GM18907 (cell line): ENCODE data around the gene SLC2A4RG.
"Not testable (repeated sequence)": the region's sequence is repeated elsewhere in the genome, so short reads cannot be mapped to it uniquely, and the experiment has no call there.

Source experiments
- ATAC-seq: cut with Tn5 transposase; IDR thresholded peaks from one replicate; pipeline ENCODE4 v1.9.1; 2021; ENCODE audit warnings: mild to moderate bottlenecking, moderate library complexity; ENCODE audit not compliant: unreplicated experiment

Gene SLC2A4RG

DNA sequence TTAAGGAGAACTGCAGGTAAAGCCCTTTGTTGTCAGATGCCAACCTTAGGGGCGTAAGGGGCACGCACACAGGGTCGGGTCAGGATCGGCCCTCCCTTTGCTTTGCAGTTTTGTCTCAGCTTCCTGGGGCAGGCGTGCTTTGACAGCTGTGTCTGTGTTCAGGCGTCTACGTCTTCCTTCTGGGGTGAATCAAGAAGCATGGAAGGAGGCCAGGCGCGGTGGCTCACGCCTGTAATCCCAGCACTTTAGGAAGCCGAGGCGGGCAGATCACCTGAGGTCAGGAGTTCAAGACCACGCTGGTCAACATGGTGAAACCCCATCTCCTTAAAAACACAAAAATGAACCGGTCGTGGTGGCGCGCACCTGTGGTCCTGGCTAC is 30.4 kb upstream of the SLC2A4RG start:
- ATAC-seq: no peak

DNA sequence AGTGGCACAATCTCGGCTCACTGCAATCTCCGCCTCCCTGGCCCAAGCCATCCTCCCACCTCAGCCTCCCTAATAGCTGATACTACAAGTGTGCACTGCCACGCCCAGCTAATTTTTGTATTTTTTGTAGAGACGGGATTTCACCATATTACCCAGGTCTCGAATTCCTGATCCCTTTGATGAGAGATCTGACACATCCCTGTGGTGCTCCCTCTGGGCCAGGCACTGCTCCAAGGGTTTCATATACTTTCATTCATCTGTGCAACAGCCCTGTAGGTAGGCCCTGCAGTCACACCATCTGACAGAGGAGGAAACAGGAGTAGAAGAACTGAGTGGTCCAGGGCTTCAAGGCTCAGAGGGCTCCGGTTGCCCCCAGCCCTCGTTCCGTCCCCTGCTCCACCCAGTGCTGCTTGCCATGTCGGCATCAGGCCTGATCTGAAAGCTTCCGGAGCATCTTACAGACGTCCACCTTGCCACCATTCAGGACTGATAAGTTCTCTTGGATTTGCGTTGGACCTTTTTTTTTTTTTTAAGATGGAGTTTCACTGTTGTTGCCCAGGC is 28.4 kb upstream of the SLC2A4RG start:
- no peak for ATAC-seq

GRCh38 chr20:63712191-63712590 is 27.4 kb upstream of the SLC2A4RG start:
- no peak for ATAC-seq

DNA sequence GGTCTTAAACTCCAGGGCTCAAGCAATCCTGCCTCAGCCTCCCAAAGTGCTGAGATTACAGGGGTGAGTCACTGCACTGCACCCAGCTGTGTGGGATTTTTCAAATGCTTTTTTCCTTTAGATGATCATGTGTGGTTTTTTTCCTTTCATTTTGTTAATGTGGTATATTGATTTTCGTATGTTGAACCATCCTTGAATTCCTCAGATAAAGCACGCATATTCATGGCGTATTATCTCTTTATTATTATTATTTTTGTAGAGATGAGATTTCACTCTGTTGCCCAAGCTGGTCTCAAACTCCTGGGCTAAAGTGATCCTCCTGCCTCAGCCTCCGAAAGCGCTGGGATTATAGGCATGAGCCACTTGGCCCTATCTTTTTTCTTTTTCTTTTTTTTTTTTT is 24.7 kb upstream of the SLC2A4RG start:
- ATAC-seq: no peak

GRCh38 chr20:63718996-63719395 is 20.6 kb upstream of the SLC2A4RG start:
- ATAC-seq: no peak

DNA sequence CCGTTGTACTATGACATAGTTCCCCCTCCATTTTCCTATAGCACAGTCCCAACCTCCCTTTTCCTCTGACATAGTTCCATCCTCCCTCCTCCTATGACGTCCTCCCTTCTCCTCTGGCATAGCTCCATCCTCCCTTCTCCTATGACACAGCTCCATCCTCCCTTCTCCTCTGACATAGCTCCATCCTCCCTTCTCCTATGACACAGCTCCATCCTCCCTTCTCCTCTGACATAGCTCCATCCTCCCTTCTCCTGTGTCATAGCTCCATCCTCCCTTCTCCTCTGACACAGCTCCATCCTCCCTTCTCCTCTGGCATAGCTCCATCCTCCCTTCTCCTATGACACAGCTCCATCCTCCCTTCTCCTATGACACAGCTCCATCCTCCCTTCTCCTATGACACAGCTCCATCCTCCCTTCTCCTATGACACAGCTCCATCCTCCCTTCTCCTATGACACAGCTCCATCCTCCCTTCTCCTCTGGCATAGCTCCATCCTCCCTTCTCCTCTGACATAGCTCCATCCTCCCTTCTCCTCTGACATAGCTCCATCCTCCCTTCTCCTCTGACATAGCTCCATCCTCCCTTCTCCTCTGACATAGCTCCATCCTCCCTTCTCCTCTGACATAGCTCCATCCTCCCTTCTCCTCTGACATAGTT is 16.5 kb upstream of the SLC2A4RG start:
- not testable (repeated sequence) for ATAC-seq

GRCh38 chr20:63730189-63730733 is 9.3 kb upstream of the SLC2A4RG start:
- ATAC-seq: not testable (repeated sequence)

DNA sequence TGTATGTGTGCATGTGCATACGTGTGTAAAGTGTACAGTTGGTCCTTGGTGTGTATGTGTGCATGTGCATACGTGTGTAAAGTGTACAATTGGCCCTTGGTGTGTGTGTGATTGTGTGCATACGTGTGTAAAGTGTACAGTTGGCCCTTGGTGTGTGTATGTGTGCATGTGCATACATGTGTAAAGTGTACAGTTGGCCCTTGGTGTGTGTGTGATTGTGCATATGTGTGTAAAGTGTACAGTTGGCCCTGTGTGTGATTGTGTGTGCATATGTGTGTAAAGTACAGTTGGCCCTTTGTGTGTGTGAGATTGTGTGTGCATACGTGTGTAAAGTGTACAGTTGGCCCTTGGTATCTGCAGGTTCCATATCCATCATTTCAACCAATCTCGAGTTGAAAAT is 8.2 kb upstream of the SLC2A4RG start:
- ATAC-seq: no peak

DNA sequence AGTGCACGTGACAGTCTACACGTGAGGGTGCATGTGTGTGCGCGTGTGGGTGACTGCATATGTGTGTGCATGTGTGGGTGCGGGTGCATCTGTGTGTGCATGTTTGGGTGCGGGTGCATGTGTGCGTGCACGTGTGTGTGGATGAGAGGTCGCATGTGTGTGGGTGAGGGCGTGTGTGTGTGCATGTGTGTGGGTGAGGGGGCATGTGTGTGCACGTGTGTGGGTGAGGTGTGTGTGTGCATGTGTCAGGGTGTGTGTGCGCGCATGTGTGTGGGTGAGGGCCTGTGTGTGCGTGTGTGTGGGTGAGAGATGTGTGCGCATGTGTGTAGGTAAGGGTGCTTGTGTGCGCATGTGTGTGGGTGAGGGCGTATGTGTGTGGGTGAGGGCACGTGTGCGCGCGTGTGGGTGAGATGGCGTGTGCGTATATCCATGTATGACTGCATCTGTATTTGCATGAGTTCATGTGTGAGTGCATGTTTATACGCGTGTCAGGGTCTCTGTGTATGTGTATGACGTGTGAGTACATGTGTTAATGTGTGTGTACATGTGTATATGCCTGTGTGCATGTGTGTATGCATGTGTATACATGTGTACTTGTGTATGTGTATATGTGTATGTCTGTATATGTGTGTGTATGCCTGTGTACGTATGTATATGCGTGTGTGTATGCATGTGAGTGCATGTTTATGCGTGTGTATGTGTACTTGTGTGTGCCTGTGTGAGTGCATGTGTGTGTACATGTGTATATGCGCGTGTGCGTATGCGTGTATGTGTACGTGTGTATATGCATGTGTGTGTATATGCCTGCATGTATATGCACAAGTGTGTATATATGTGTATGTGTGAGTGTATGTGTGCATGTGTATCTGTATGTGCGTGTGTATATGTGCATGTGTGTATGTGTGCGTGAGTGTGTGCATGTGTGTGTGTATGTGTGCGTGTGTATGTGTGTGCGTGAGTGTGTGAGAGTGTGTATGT is 7.2 kb upstream of the SLC2A4RG start:
- no peak for ATAC-seq

- no peak for ATAC-seq
These were observed 6.5 kb upstream of the SLC2A4RG start for GRCh38 chr20:63733117-63733516.

DNA sequence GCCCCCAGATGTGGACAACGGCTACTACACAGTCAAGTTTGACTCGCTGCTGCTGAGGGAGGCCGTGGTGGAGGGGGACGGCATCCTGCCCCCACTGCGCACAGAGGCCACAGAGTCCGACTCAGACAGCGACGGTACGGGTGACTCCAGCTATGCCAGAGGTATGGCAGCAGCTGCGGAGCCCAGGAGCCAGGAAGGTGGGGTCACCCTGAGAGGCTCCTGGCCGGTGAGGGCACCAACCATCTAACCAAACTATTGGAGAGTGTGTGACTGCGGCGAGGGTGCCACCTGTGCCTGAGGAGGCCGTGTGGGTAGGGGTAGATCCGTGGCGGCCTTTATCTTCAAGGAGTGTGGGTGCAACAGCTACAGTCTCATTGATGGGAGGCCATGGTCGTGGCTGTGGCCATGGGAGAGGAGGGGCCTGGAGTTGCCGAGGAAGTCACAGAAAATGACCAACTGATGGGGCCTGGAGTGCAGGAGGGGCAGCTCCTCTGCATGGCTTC is 5.9 kb upstream of the SLC2A4RG start:
- ATAC-seq: no peak

- ATAC-seq: no peak
These were observed 5.2 kb upstream of the SLC2A4RG start for GRCh38 chr20:63734111-63734945.

DNA sequence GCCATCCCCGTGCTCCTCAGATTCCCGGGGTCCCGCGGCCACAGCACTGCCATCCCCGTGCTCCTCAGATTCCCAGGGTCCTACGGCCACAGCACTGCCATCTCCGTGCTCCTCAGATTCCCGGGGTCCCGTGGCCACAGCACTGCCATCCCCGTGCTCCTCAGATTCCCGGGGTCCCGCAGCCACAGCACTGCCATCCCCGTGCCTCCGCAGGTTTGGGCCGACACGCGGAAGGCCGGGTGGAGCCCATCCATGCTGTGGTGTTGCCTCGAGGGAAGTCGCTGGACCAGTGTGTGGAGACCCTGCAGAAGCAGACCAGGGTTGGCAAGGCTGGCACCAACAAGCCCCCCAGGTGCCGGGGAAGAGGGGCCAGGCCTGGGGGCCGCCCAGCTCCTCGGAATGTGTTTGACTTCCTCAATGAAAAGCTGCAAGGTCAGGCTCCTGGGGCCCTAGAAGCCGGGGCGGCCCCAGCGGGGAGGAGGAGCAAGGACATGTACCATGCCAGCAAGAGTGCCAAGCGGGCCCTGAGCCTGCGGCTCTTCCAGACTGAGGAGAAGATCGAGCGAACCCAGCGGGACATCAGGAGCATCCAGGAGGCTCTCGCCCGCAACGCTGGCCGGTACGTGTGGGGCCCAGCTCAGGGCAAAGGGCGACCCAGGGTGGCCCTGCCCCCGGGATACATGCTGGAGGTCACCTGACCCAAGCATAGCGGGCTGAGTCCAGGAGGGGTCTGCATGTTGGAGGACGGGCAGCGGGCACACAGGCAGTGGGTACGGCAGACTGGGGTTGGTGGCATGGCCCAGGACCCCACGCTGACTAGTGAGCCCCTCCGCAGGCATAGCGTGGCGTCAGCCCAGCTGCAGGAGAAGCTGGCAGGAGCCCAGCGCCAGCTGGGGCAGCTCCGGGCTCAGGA is 4.4 kb upstream of the SLC2A4RG start:
- ATAC-seq: no peak

GRCh38 chr20:63735859-63736718 is 3.5 kb upstream of the SLC2A4RG start, which contains the start of gene LIME1:
LIME1 (plus strand) TSS chr20:63736664; CDS start chr20:63737550, 886 bp downstream.
- ATAC-seq: no peak

DNA sequence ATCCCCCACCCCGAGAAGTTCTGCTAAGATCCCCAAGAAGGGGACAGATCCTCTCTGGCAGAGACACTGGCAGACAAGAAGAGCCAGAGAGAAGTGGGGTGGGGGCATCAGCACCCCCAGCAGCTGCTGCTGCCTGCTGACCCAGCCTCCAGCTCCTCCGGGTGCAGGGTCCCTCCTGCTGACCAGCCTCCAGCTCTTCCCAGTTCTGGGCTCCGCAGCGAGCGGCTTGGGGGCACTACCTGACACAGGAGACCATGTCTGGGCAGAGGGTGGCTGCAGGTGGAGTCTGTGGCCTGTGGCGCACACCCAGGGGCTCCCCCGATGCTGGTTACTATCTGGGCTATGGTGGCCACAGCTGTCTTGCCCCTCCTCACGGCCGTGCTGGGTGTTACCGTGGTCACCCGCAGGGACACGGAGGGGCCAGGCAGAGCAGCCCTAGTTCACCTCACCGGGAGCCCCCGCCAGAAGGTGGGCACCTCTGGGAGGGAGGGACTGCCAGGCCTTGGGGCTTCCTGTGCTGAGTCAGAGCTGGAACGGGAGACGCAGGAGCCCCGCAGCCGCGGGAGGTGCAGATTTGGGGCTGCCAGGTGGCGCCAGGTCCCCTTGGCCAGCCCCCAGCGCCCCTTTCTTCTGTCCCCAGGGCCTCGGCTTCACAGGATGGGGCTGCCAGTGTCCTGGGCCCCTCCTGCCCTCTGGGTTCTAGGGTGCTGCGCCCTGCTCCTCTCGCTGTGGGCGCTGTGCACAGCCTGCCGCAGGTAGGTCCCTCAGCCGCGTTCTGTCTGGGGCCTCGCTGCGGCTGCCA is 2.5 kb upstream of the SLC2A4RG start:
- ATAC-seq: no peak

DNA sequence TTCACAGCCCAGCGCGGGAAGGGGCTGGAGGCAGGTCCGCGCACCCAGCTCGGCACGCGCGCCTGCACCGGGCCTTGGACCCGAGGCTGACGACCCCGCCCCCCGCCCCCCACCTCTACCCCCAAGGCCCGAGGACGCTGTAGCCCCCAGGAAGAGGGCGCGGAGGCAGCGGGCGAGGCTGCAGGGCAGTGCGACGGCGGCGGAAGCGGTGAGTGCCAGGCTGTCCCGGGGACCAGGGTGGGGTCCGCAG is 2.0 kb upstream of the SLC2A4RG start:
- ATAC-seq: no peak

GRCh38 chr20:63737945-63738686 is 1.5 kb upstream of the SLC2A4RG start:
- no peak for ATAC-seq
